B cell (primary cell): ENCODE measurements around the gene EPHB6. TPM values are rescaled to one million over a fixed set of nuclear protein-coding genes. Genes with fewer than 3 reads are reported as not detected.

ENCODE experiments used
- ATAC-seq: fragments of 200-7000 bp; cut with Tn5 transposase; one replicate; pipeline ENCODE4 v1.10.0; 2021; ENCODE audit warnings: low read depth, mild to moderate bottlenecking, moderate number of reproducible peaks, moderate library complexity
- CTCF ChIA-PET: fragments of 350-600 bp; sonication (Branson Sonifier 250); formaldehyde crosslinking; loops from one replicate; lab custom pipeline; 2021; ENCODE audit warnings: antibody characterized with exemption, inconsistent platforms; lab: Charles Lee
- POLR2A ChIA-PET: fragments of 350-600 bp; sonication (Branson Sonifier 250); formaldehyde crosslinking; loops from one replicate; lab custom pipeline; 2021; ENCODE audit warnings: antibody characterized with exemption; lab: Charles Lee
- DNase-seq: peaks from one replicate; pipeline ENCODE4 v3.0.0; 2013
- H2AFZ ChIP-seq: 2 replicates; pipeline ENCODE4 v1.6.1; 2012; ENCODE audit warnings: mild to moderate bottlenecking, low read depth, low read length; ENCODE audit not compliant: insufficient read depth, poor library complexity, severe bottlenecking
- H3K27ac ChIP-seq, 2 donors: 1 replicate in 1 of 2; 2 replicates in 1 of 2; pipeline ENCODE4 v1.5.1; 2012 to 2013; ENCODE audit warnings: low read length in 2 of 2, mild to moderate bottlenecking in 2 of 2, moderate library complexity in 1 of 2
- H3K27me3 ChIP-seq, 4 experiments: fragments of 200-600 bp in 1 of 4; sonication (generic) in 1 of 4; replicated peaks in 1 of 4; 1 replicate in 2 of 4; 2 replicates in 2 of 4; pipeline versions ENCODE4 v1.6.1 to v1.7.0; 2013 to 2016; ENCODE audit warnings: low read length in 3 of 4, mild to moderate bottlenecking in 2 of 4, mixed read lengths in 1 of 4, moderate library complexity in 1 of 4; ENCODE audit not compliant: insufficient read depth in 4 of 4, control insufficient read depth in 3 of 4; ENCODE audit errors: control extremely low read depth in 1 of 4
- H3K36me3 ChIP-seq, 2 experiments: replicated peaks in 1 of 2; 1 replicate in 1 of 2; 2 replicates in 1 of 2; pipeline versions ENCODE4 v1.6.1 to v1.7.1; 2013; ENCODE audit warnings: low read length in 1 of 2; ENCODE audit not compliant: insufficient read depth in 2 of 2, control insufficient read depth in 1 of 2; ENCODE audit errors: control extremely low read depth in 1 of 2, extremely low read depth in 1 of 2
- H3K4me1 ChIP-seq, 2 donors: fragments of 200-600 bp in 1 of 2; sonication (generic) in 1 of 2; 1 replicate in 1 of 2; 2 replicates in 1 of 2; pipeline versions ENCODE4 v1.5.1 to v1.6.1; 2013 to 2017; ENCODE audit warnings: low read length in 2 of 2; ENCODE audit not compliant: control insufficient read depth in 2 of 2, insufficient read depth in 2 of 2
- H3K4me2 ChIP-seq: replicated peaks from 2 replicates; pipeline ENCODE3; 2012; ENCODE audit warnings: mild to moderate bottlenecking, low read depth, low read length; ENCODE audit not compliant: poor library complexity, severe bottlenecking
- H3K4me3 ChIP-seq, 5 experiments: fragments of 200-600 bp in 1 of 5; sonication (generic) in 1 of 5; 1 replicate in 3 of 5; 2 replicates in 2 of 5; pipeline versions ENCODE4 v1.5.1 to v1.7.0; 2011 to 2016; ENCODE audit warnings: low read length in 4 of 5, mild to moderate bottlenecking in 4 of 5, low read depth in 2 of 5, control low read depth in 1 of 5, moderate library complexity in 1 of 5; ENCODE audit not compliant: insufficient read depth in 1 of 5; ENCODE audit errors: control extremely low read depth in 1 of 5, extremely low read depth in 1 of 5
- H3K79me2 ChIP-seq: fragments of 200-600 bp; sonication (generic); one replicate; pipeline ENCODE4 v1.6.0; 2016; ENCODE audit warnings: low read length; ENCODE audit not compliant: control insufficient read depth, insufficient read depth
- H3K9ac ChIP-seq: fragments of 200-600 bp; sonication (generic); 2 replicates; pipeline ENCODE4 v1.6.1; 2017; ENCODE audit warnings: mild to moderate bottlenecking, low read length, moderate library complexity
- H3K9me3 ChIP-seq, 3 donors: one replicate each; pipeline versions ENCODE4 v1.6.1 to v1.7.1; 2013; ENCODE audit warnings: low read length in 2 of 3; ENCODE audit not compliant: control insufficient read depth in 2 of 3, insufficient read depth in 1 of 3; ENCODE audit errors: control extremely low read depth in 1 of 3
- H4K20me1 ChIP-seq: 2 replicates; pipeline ENCODE4 v1.6.0; 2012; ENCODE audit warnings: mild to moderate bottlenecking, low read length; ENCODE audit not compliant: insufficient read depth, control insufficient read depth, poor library complexity, severe bottlenecking
- H3K27ac Mint-ChIP-seq: one replicate; pipeline ENCODE4 v1.8.0; 2021; ENCODE audit warnings: mixed read lengths
- H3K27me3 Mint-ChIP-seq: one replicate; pipeline ENCODE4 v1.8.0; 2021; ENCODE audit warnings: mixed read lengths
- H3K4me1 Mint-ChIP-seq: one replicate; pipeline ENCODE4 v1.8.0; 2021; ENCODE audit warnings: mixed read lengths
- H3K4me3 Mint-ChIP-seq: one replicate; pipeline ENCODE4 v1.8.0; 2021; ENCODE audit warnings: mixed read lengths
- H3K9me3 Mint-ChIP-seq: one replicate; pipeline ENCODE4 v1.8.0; 2022; ENCODE audit warnings: mixed read lengths; ENCODE audit not compliant: insufficient read depth
- CTCF ChIP-seq: fragments of 200-600 bp; IDR thresholded peaks from one replicate; pipeline ENCODE4 v1.8.0; 2022; ENCODE audit warnings: antibody characterized with exemption, mild to moderate bottlenecking
- EZH2 ChIP-seq: IDR thresholded peaks from 2 replicates; pipeline ENCODE4 v1.6.1; 2012; ENCODE audit warnings: borderline replicate concordance, low read depth, mild to moderate bottlenecking, moderate library complexity, low read length; ENCODE audit not compliant: insufficient read depth, poor library complexity, severe bottlenecking
- WGBS: methylation state at CpG from one replicate; pipeline ENCODE4 v1.1.5; 2013; ENCODE audit warnings: missing lambda C conversion rate; ENCODE audit not compliant: insufficient coverage; 5-methylcytosine and 5-hydroxymethylcytosine counted together
- intact Hi-C: fragments of 100-400 bp; cut with micrococcal nuclease; formaldehyde crosslinking; loops from one replicate; pipeline ENCODE4 v1.10.0; 2022
- polyA plus RNA-seq: library from polyadenylated mRNA; depleted of rRNA; stranded (reverse); fragments of >200 nt; gene quantifications from 2 replicates; pipeline ENCODE4 v1.2.3, GENCODE V29; 2012
- total RNA-seq, 2 donors: library from RNA; stranded (reverse); fragments of 120-200 nt in 1 of 2; gene quantifications; 1 replicate in 1 of 2; 2 replicates in 1 of 2; pipeline versions ENCODE4 v1.2.3 to v1.2.4, GENCODE V29; 2013 to 2022

The EPHB6 gene
- total and polyA plus RNA-seq, 2 donors (not counting 1 experiment from before 2014, with no cell fraction given), result 65.3 to 69.6 TPM

DNA sequence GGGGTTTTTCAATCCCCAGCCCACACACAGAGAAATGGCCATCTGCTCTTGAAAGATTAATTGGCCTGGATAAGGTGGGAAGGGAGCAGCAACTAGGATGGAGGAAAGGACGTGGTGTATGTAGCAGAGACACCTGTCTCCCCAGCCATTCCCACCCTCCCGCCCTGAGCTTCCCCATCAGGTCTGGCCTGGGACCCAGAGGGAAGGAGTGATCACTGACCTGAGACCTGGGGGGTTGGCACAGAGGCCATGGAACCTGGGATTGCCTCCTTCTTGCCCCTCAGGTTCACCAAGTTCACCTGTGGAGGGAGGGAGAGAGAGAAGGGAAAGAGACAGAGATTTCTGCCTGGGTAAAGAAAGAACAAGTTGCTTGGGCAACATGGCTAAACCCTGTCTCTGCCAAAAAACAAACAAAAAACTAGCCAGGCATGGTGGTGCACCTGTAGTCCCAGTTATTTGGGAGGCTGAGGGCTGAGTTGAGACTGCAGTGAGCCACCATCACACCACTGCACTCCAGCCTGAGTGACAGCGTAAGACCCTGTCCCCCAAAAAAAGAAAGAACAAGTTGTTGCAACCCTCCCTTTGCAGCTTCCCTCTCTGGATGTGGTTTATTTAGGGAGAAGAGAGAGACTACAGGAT, 42.0 kb downstream of the EPHB6 start:
- Histone ChIP-seq H3K27ac (no peak overlapping the region), H3K79me2 (no peaks in the 10 kb centered on the region), H4K20me1 (no peaks in the 10 kb centered on the region), H3K9ac (no peak overlapping the region), H3K4me1 (no peaks in the 10 kb centered on the region), H2AFZ (no peak overlapping the region), H3K27me3 (peaks cover 0 to 6% (median 2%) of the 10 kb centered on the region in 4 experiments), H3K4me2 (no peak overlapping the region), H3K4me3 (no peak overlapping the region), H3K9me3 (no peaks in the 10 kb centered on the region), H3K36me3 (no peaks in the 10 kb centered on the region)
- Mint-ChIP-seq H3K9me3 (no peaks in the 10 kb centered on the region), H3K4me1 (no peaks in the 10 kb centered on the region), H3K4me3 (no peak overlapping the region), H3K27ac (no peak overlapping the region), H3K27me3 (peaks cover 40% of the 10 kb centered on the region)
- ChIA-PET POLR2A (no interaction called here), CTCF (no interaction called here)
- TF ChIP-seq EZH2 (no peak), CTCF (no peak)
- ATAC-seq (no peak), DNase-seq (no peak)
- no CpG with 5 or more reads among the region's 3 CpGs for WGBS
- intact Hi-C loops, result no loop called here

DNA sequence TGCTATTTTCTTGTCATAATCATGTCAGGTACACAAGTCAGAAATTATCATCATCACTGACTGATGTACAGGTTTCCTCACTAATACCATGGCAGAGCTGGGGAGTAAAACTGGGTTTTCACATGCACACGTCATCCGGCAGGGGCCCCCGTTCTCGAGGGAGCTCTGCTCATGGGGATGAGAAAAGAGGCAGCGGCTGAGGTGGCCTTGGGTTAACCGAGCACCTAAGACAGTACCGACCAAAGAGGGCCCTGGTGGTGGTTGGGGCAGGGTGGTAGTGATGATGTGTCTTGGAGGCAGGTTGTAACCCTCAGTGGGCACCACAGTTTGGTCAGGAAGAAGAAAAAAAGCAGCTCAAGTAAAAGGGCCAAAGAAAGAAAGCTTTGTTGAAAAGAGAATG, 42.8 kb downstream of the EPHB6 start:
- H3K27me3 ChIP-seq, result peaks cover 0 to 6% (median 2%) of the 10 kb centered on the region in 4 experiments
- no peaks in the 10 kb centered on the region for H3K79me2 ChIP-seq
- Mint-ChIP-seq H3K4me1 (no peaks in the 10 kb centered on the region), H3K4me3 (no peak overlapping the region), H3K27me3 (peaks cover 40% of the 10 kb centered on the region), H3K9me3 (no peaks in the 10 kb centered on the region), H3K27ac (no peak overlapping the region)
- H3K4me3 ChIP-seq, result no peak overlapping the region
- no peak for TF ChIP-seq CTCF
- TF ChIP-seq EZH2, result no peak
- DNase-seq (no peak), ATAC-seq (no peak)
- H3K4me2 ChIP-seq, result no peak overlapping the region
- no peaks in the 10 kb centered on the region for H3K4me1 ChIP-seq
- no peak overlapping the region for H3K27ac ChIP-seq
- H3K36me3 ChIP-seq, result no peaks in the 10 kb centered on the region
- WGBS, result 89% methylated on average over 7 of the region's 7 CpGs
- intact Hi-C loops, result no loop called here
- no peaks in the 10 kb centered on the region for H3K9me3 ChIP-seq
- H3K9ac ChIP-seq, result no peak overlapping the region
- POLR2A ChIA-PET, result no interaction called here
- no peak overlapping the region for H2AFZ ChIP-seq
- CTCF ChIA-PET, result interaction anchor here (0.8 to 0.9 kb wide), 2 partner anchors 16 to 317 kb away, joined by 3 to 6 read pairs; no protein-coding TSS in a partner anchor
- H4K20me1 ChIP-seq, result no peaks in the 10 kb centered on the region
